GM19099 (cell line): Measurements from ENCODE around the gene KAZALD1.

Source experiments
- POLR2A ChIP-seq: IDR thresholded peaks from 3 replicates; pipeline ENCODE4 v1.6.1; 2011; ENCODE audit warnings: low read depth; ENCODE audit not compliant: insufficient read length; ENCODE audit errors: extremely low read depth

The KAZALD1 gene

DNA sequence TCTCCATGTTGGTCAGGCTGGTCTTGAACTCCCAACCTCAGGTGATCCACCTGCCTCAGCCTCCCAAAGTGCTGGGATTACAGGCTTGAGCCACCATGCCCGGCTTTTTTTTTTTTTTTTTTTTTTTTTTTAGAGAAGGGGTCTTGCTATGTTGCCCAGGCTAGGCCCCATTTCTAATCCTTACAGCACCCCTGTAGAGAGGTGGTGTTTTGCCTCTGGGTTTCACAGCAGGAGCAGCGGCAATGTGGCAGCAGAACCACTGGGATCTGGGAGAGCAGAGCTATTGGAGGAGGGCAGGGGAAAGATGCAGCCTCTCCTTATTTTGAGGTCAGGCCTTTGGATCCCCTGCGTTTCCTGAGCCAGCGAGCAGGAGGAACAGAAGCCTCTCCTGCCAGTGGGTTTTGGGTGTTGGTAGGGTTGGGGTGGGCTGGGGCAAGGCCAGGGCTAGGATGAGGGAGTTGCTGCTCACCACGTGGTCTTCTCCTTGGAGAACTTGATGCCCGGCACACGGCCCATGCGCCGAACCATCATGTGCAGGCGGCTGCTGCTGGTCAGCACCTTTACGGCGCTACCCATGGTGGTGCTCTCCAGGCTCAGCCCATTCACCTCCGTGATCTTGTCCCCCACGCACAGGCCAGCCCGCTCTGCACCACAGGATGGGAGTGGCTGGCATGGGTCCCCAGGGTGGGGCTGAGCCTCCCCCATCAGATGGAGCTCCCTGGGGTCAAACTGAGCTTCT is 38.7 kb upstream of the KAZALD1 start:
- TF ChIP-seq POLR2A: no peak

DNA sequence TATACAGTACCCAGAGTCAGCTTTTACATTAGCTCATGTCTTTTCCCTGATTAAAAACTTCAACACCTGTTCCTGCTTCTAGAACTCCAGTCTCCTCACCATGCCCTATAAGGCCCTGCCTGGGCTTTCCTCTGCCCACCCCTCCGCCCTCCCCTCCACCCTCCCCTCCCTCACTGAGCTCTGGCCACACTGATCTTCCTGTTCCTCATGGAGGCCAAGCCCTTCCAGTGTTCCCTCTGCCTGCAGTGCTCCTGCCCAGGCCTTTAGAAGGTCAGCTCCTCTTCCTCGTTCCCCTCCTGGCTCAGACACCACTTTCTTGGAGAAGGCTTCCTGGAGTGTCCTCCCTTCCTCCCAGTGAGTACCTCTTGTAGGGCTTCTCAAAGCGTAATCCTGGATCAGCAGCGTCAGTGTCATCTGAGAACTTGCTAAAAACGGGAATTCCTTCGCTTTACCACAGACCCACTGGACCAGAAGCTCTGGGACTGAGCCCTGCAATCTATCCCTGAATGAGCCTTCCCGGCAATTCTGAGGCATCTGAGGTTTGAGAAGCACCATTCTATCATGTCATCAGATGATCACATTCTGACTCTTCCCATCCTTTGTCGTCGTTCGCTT is 34.6 kb upstream of the KAZALD1 start:
- TF ChIP-seq POLR2A: no peak

DNA sequence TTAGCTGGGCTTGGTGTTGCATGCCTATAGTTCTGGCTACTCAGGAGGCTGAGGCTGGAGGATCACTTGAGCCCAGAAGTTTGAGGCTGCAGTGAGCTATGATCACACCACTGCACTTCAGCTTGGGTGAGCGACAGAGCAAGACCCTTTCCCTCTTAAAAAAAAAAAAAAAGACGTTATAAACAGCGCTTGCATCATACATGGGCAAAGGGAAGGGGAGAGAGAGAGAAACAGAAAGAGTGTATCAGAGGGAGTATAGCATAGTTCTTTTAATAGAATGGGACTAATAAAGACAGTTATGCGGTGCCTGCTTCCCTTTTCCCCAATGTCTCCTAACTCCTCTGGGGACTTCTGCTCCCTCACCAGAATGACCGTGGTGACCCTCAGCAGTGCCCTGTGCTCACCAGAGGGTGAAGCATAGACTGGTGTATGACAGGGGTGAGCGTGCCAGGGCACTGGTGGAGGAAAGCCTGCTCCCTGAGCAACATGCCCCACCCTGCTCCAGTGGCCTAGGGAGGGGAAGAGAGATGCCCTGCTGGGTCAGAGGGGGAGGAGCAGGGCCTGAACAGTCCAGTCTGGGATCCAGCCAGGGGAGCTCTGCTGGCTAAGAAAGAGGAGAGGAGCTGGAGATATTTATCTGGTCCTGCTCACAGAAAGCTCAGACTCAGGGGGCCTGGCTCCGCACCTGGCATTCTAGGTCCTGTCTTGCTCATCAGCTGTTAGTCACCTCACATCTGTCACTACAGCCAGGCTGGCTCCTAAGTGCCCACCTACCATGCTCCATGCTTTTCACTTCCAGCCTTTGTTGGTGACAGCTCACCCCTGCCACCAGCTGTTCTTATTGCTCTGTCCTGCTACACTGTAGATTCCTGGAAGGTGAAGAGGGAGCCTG is 33.1 kb upstream of the KAZALD1 start:
- no peak for TF ChIP-seq POLR2A

DNA sequence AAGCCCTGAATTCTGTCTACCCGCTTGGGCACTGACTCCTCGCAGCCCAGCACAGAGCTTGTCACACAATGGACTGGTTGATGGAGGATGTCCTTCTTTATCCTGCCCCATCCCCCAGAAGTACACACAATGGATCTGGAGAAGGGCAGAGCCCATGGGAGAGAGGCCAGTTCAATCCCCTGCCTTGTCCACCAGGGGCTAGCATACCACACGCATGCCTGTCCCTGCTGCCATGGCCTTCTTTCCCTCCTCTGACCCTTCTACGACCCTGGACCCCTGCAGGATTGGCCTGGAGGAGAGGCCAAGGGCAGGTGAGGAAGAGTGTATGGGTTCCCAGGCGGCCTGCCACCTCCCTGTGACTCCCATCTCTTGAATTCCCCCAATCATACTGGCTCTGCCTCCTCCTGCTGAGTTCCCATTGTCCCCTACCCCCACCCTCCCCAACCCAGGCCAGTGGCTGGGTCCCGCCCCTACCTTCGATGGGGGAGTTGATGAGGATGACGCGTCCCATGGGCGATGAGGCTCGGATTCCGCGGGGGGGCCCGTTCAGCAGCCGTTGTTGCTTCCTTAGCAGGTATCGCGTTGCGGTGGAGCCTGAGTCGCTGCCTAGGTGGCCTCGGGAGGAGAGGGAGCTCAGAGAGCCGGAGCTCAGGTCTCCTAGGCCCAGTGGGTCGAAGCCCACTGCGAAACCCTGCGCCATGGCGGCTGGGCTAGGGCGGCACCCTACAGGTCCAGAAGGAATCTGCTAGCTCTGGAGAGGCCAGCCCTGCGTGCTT is 32.1 kb upstream of the KAZALD1 start:
- no peak for TF ChIP-seq POLR2A

DNA sequence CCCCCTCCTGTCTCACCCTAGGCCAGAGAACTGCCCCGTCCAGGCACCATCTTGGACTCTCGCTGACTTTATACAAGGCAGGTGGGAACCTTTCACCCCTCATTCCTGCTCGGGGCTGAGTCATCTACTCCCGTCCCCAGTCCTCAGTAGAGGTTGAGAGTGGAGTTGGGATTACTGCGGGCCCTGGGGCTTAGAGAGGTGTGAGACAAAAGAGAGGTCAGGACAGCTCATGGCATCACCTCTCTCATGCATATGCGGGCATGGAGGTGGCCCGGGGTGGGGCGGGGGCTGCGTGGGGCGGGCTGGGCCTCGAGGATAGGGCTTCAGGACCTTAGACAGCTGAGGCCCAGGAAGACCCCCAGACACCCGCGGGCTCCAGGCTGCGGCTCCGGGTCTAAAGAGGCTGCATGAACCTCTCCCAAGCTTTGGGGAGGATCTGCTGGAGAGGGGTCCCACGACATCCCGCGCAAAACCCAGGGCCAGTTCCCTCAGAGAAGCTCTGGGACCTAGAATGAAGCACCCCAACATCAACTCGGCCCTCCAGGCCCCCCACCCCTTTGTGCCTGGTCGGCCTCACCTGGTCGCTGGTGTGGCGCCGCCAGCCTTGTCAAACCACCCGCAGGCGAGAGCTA is 31.2 kb upstream of the KAZALD1 start:
- TF ChIP-seq POLR2A: no peak

DNA sequence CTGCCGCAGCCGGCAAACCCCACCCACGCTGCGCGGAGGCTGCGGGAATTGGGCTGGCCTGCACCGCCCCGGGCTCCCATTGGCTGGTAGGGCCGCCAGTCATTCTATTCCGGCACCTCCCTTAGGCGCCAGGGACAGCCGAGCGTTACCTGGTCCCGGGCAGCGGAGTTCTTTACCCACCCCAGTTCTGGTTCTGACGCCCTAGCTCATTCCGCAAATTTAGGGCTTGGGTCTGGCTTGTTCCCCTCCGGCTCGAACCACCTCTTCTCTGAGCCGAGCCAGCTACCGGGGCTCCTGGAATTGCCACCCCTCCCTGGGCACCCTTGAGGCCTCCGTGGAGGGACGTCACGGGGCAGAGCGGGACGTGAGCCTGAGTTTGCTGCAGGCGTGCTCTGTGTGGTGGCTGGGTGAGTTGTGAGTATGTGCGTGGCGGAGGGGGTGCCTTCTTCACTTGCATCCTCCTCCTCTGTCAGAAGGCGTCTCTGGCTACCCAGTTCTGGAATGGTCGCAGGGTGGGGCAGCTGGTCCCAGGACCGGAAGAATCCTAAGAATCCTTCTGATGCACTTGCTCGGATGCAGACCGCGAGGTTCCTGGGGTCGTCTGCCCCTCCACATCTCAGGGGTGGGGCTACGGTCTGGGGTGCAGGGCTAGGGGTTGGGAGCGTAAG is 30.5 kb upstream of the KAZALD1 start, which contains the start of the genes PDZD7 and SFXN3:
Gene PDZD7 (minus strand): TSS at position 2 of the 668 bp plus-strand sequence. CDS start 910 bp downstream, outside the sequence.
Gene SFXN3 (plus strand): TSS at position 107 of the 668 bp plus-strand sequence. CDS start 3,461 bp downstream, outside the sequence.
- no peak for TF ChIP-seq POLR2A

DNA sequence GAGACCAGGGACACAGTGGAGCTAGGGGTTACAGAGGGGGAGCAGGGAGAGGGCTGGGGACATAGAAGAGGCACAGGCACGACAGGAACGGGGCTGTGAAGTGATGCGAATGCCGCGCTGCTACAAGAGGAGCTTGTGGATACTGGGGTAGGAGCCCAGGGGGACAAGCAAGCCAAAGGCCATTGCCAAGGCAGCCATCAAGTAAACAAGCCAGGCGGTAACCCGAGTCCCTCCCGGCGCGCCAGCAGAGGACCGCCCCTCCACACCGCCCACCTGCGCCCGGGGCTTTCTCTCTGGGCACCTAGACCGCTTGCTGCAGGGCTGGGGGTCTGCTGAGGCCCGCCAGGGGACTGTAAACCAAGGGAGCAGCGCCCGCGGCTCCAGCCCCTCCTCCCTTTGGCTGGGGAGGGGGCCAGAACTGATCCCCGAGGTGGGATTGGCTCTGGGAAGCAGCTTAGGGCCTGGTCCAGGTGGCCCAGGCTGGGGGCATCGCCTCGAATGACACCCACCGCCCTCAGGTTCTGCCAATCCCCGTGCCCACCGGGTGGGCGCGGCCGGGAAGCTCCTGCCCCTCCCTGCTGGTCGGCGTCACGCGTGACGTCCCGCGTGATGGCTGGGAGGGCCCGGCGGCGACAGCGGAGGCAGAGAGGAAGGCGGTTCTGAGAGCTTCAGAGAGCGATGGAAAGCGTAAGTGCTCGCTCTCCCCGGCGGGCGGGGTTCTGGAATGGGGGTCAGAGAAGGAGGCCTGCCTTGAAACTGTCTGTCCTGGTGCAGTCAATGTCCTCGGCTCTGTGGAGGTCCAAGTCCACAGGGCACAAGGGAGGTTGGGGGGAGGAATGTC is 29.8 kb upstream of the KAZALD1 start:
- no peak for TF ChIP-seq POLR2A

DNA sequence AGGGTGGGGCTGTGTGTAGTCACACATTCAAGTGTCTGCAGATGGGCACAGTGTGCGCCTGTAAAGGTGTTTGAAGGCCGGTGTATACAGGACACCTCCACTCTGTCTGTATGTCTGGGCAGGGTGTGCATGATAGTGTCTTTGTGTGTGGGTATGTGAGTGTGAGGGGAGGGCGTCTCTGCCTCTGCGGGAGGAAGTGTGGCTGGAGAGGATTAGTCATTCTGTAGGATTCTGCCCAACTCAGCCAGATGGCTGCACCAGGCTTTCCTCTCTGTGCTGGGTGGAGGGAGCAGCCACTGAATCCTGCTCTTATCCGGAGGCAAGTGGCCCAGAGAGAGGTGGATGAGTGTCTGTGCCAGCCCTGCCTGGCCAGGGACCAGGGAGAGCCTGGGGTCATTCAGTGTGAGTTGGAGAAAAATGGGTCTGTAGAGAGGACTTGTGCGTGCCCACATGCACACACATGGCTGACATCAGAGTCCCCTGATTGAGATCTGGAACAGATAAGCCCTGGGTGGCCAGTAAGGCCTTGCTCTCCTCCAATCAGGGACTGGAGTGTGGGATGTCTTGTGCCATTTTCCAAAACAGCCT is 29.1 kb upstream of the KAZALD1 start:
- no peak for TF ChIP-seq POLR2A

DNA sequence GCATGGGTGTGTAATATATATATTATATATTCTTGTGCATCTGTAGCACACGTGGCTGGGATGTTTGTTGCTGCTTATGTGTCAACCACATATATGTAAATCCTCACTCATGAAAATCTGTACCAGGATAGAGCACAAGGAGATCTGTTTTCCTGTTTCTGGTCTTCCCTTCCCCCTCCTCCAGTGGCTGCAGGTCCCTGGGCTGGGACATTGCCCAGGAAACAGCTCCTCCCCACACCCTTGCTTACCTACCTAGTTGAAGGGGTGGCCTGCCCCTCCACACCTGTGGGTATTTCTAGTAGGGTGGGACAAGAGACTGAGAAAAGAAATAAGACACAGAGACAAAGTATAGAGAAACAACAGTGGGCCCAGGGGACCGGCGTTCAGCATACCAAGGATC is 28.5 kb upstream of the KAZALD1 start:
- no peak for TF ChIP-seq POLR2A

DNA sequence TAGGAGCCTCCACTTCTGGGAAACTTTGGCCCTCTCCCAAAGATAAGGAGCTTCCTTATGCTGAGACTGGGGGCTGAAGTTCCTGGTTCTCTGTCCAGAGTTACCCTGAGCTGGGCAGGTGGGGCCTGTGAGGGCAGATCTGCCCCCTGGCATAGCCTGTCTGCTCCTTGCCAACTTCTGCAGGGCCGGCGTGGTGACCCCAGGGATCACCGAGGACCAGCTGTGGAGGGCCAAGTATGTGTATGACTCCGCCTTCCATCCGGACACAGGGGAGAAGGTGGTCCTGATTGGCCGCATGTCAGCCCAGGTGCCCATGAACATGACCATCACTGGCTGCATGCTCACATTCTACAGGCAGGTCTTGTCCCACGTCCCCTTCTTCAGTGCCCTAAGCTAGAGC is 26.5 kb upstream of the KAZALD1 start:
- TF ChIP-seq POLR2A: no peak

DNA sequence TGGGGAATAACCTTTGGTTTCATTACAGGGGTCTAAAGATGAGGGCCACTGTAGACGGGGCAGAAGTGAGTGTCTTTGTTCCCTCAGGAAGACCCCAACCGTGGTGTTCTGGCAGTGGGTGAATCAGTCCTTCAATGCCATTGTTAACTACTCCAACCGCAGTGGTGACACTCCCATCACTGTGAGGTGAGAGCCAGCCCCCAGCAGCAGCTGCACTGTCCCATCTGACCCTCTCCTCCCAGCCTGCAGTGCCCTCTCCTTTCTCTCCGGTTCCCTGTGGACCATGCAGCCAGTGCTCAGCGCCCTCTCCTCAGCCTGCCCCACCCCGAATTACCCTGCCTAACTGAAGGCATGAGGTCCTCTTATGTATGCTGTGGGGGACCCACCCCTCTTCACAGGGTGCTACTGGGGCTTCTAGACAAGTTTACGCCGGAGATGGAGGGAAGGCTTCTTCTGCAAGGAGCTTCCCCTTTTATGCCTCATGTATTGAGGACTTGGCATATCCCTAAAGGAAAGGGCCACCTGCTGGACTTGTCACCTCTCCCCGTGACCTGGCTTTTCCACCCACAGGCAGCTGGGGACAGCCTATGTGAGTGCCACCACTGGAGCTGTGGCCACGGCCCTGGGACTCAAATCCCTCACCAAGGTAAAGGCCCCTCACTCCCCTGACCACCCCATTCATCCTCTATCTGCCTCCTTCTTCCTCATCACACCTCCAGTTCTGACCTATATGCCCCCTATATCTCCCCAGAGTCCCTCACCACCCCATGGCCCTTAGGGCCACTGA is 25.7 kb upstream of the KAZALD1 start:
- no peak for TF ChIP-seq POLR2A

DNA sequence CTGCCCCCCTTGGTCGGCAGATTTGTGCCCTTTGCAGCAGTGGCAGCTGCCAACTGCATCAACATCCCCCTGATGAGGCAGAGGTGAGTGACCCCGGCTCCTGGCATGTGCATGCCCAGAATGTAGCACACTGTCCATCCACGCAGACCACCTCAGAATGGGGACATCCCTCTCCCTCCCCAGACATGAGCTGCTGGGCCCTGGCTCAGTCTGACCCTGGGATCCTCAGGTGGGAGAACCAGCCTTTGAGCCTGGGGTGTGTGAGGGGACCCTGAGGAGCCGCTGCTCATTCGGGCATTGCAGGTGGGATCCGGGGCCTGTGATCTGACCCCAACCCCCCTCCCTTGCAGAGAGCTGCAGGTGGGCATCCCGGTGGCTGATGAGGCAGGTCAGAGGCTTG is 25.1 kb upstream of the KAZALD1 start:
- no peak for TF ChIP-seq POLR2A
